Tongue (tissue), 2 donors: ENCODE results near the gene KCNJ5. TPM values are rescaled to one million over a fixed set of nuclear protein-coding genes. Genes with fewer than 3 reads are reported as not detected.

Source experiments
- DNase-seq: peaks from one replicate; pipeline ENCODE4 v3.0.0-alpha.2; 2015
- total RNA-seq: library from RNA; depleted of rRNA; stranded (reverse); fragments of >200 nt; gene quantifications from one replicate; pipeline ENCODE4 v1.2.3, GENCODE V29; 2014

KCNJ5 gene
- total RNA-seq, 1 donor from 2014 or later = 6.1 TPM

DNA sequence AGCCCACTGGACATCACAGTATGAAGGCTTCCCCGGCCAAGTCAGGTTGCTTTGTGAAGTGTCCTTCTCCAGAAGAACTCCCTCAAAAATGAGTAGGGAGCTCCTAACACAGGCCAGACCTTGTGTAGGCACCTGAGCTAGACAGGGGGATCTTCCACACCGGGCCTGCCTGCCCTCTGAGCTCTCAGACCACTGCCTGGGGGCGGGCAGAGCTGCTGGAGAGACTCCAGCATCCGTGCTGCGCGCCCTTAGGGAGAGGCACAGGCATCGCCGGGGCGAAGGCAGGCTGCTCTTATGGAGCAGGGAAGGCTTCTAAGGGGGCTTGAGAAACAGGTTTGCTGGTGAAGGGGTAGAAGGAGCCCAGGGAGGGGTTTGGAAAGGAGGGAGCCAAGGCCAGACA is 4.4 kb downstream of the KCNJ5 start:
- no peak for DNase-seq

DNA sequence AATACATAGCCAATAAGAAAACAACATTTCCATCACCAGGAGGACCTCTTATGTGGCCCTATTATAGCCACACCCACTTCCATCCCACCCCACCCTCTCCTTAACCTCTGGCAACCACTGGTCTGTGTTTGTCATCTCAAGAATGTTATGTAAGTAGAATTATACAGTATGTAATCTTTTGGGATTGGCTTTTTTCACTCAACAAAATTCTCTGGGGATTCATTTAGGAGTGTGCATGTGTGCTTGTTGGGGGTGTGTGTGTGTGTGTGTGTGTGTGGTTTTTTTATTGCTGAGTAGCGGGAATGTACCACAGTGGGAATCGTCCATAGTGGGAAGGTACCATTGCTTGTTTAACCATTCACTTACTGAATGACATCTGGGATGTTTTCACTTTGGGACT is 5.2 kb downstream of the KCNJ5 start:
- no peak for DNase-seq

DNA sequence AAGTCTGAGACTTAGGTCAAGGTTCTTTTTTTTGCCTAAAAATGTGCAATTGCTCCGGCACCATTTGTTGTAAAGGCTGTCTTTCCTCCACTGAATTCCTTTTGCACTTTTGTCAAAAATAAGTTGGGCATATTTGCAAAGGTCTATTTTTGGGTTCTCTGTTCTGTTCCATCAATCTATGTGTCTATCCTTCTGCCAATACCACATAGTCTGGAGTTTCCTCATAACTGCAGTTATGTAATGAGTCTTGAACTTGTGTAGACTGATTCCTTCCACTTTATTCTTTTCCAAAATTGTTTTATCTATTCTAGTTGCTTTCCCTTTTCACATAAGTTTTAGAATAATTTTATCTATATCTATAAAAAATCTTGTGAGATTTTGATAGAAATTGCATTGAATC is 6.7 kb downstream of the KCNJ5 start:
- no peak for DNase-seq

DNA sequence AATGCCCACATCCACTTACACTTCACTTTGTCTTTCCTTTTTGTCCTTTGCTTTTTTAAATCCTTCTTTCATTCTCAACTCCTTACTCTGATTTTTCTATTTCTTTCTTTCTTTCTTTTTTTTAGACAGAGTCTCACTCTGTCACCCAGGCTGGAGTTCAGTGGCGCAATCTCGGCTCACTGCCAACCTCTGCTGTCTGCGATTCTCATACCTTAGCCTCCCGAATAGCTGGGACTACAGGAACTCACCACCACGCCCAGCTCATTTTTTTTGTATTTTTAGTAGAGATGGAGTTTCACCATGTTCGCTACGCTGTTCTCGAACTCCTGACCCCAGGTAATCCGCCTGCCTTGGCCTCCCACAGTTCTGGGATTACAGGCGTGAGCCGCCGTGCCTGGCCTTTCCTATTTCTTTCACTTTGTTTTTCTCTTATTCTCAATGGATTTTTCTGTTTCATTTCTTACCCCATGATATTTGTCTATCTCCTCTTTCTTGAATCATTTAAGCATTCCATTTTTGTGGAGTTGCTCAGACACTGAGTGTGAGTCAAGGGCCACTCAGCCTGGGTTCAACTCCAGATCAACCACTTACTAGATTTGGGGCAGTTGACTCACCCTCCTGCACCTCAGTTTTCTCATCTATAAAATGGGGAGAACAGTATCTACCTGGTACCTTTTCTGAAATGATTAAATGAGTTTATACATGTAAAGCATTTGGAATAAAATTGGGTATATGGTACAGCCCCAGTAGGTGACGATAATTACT is 7.6 kb downstream of the KCNJ5 start:
- DNase-seq = no peak

DNA sequence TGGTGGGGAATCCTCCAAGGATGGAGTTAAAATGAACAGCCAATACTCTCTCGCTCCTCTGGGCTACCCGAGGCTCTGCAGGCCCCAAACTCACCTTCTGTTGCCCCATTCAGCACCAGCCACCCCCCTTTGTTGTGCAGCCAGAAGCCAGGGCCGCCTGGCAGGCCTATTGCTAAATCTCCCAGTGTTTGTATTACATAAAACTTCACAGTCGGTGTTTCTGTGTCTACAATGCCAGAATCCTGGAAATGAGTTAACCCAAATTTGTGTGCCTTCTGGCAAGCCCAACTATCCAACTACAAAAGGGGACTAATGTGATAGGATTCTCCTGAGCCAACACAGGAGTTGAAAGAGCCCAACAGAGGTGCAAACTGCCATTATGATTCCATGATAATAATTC is 9.3 kb downstream of the KCNJ5 start:
- no peak for DNase-seq

DNA sequence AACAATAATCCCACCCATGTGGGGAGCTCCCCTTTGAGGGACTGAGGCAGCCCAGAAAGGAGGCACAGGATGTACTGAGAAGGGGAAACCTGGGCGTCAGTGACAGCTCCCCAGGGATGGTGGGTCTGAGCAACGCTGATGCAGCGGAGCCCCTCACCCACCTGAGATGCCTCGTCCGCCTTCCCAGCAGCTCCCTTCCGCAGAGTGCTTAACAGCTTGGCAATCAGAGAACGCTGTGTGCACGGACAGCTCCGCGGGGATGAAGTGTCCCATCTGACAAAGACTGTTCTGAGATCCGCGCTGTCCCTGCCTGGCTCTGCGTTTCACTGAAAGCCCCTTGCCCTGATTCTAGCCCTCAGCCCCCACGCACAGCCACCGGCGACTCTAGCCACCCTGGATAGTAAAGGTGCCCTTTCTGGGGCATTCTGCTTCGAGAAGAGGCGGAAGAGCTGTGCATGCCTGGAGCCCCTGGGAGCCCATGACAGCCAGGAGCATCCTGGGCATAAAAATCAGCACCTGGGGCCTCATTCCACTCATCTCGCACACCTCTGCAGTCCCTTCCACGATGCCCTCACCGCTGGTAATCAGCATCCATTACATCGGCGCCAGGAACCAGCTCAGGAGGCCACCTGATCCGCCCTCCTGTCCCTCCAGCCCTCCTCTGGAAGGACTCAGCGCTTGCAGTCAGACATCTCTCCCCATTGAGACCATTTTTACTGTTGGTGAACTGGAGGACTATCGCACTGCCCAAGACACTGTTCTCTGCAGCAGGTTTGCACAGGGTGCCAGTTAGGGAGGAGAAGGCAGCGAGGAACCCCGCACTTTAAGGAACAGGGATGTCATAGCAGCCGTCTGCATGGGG is 10.7 kb downstream of the KCNJ5 start:
- DNase-seq = no peak

DNA sequence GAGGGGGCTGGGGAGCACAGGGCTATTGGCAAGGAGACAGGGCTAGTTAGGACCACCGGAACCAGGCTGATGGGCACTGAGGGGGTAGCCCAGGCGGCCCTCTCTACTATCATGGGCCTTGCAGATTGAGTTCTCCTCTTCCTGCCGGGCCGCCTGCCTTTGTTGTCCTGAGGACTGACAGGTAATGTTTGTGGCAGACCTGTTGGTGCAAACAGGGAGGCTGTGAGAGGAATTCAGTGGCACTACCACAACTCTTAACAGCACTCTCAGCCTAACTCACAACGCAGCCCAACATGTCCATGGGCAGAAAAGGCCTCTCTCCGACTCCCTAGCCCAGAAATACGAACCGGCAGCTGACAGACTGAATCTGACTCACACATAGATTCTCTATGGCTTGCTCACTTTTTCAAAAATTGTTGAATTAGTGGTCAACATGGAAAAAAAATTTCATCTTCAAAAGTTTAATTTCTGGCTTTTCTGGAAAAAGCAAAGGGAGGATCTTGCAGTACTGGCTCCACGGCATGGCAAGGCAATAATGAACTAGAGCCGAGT is 11.4 kb downstream of the KCNJ5 start:
- no peak for DNase-seq

DNA sequence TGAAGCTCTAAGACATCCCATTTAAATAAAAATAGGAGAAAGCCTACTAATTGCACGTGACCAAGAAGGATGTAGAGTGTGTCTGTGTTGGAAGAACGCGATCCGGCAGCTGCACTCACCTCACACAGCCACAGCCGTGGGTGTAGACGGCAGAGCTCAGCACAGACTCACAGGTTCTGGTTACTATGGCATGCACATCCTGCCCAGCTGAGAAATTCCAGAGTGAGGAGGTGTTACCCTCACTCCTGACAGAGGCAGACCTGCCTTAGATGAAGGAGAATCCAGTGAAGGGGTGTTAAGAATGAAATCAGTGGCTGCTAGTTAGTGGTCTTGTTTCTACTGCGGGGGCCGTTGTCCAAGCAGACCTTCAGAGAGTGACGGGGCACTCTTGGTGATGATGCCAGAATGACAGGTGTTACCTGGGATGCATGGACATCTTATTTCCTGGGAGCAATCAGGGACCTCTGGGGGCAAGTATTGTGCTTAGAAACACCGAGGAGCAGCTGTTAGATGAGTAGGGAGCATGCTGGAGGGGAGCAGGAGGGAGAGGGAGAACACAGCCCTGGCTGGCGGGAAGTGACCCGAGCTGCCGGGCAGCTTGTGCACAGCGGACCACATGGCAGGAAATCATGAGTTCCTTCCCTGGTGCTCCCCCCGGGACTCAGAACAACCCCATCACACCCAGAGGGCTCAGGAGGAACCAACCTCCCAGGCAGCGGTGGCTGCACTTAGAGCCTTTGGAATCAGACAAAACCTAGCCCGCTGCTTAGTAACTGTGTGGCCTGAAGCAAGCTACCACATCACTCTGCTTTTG is 12.3 kb downstream of the KCNJ5 start:
- no peak for DNase-seq

DNA sequence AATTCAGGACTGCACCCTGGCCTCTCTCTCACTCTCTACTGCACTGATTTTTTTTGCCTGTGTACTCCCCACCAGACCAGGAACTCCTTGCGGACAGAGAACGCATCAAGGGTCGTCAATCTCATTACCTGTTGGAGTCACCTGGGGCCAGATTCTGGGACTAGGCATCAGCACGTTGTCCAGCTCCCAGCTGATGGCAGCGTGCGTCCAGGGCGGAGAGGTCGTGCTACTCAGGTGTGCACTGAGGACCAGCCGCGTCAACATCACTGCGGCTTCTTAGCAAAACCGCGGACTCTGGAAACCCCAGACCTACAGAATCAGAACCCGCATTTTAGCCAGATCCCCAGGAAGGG is 13.1 kb downstream of the KCNJ5 start:
- no peak for DNase-seq

DNA sequence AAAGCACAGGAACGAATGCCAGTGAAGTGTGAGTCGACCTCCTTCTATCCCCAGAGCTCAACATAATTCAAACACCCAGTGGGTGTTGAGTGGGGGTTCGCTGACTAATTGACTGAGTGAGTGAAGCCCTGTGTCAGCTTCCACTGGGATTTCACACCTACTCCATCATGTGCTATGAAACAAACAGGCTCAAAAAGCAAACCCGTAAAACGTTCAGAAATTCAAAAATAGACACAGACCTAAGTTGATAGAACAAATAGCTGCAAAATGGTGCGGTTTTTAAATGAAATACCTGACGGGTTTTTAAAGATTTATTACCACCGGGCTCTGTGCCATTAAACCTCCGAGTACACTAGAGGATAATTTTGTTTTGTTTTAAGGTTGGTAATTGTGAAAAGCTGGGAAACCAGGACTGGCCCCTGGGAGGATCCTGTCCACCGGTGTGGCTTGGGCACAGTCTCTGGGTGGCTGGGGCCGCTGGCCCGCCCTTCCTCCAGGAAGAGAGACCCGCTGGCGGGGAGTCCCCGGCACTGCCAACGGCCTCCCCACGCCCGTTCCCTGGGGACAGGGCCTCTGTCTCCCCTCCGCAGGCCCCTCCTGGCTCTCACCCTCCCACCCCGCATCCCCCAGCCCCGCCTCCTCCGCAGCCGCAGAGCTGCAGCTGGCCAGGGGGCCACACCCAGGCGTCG is 13.6 kb downstream of the KCNJ5 start:
- peak; percentile 71 for DNase-seq

DNA sequence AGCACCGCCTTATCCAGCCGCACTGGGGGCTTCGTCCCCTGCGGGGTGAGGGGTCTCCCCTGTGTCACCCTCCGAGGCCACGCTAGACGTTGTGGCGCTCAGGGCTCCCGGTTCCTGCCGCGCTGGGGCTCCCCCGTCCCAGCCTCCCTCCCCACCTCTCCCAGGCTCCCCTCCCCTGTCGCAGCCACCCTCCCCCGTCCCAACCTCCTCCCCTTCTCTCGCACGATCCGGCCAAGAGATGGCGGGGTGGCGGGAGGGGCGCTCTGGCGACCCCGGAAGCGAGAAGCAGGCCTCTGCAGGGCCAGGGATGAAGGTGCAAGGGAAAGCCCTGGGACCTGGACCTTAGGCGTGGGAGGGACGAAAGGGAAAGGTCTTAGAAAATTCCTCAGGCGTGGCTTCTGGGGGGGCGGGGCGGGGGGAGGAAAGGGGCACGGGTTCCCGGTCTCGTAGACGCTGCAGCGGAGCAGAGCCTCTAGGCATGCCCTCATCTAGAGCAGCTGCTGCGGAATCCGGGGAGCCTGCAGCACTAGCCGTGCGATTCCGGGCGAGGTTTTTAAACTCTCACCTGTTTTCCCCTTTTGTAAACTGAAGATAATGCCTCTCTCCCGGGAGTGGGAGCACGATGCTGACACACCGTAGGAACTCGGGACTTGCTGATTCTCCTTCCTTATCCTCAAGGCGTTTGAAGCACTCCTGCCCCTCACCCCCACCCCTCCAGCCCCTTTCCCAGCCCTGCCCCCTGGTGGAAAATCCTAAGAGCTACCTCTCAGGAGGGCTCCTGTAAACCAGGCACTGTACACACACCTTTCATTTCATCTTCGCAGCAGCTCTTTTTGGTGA is 14.4 kb downstream of the KCNJ5 start:
- peak; percentile 78 for DNase-seq

DNA sequence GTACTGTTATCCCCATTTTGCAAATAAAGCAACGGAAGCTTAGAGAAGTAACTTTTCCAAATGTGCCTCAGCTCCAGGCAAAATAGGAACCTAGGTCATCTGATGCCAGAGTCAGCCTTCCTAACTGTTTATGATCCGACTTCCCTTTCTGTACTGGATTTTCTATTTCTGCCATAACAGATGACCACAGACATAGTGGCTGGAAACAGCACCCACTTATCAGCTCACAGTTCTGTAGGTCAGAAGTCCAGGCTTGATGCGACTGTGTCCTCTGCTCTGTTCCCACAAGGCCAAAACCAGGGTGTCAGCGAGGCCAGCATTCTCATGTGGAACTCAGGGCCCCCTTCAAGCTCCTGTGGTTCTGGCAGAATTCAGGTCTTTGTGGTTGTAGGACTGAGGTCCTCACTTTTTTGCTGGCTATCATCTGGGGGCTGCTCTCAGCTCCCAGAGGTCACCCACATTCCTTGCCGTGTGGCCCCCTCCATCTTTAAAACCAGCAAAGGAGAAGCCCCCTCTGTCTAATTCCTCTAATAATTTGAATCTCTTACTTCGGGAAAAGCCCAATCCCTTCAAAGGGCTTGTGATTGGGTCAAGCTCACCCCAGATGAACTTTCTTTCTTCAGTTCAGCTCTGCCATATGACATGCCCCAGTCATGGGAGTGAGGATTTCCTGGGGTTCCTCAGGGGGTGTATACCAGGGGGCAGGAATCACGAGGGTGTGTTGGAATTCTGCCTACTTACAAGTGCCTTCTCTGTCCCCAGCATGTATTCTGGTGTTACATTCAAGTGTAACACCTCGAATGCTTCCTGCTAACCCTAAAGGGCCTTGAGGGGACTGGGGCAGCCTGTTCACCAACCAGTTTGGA is 15.3 kb downstream of the KCNJ5 start:
- DNase-seq = no peak

DNA sequence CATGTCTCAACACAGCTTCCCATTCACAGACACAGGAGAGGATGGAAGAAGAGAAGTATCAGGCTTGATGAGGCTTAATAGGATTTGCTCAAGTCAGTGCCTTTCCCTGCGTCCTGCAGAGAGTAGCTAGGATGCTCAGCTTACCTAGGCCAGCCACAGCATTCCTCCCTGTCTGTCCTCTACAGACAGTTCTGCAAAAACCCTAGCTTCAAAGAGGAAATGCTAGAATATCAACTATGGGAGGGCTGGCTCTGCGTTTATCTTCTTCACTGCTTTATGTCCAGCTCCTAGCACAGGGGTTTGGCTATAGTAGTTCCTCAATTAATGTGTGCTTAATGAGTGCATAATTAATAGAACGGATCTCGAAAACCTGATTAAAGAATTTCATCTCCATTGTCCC is 16.4 kb downstream of the KCNJ5 start:
- no peak for DNase-seq

DNA sequence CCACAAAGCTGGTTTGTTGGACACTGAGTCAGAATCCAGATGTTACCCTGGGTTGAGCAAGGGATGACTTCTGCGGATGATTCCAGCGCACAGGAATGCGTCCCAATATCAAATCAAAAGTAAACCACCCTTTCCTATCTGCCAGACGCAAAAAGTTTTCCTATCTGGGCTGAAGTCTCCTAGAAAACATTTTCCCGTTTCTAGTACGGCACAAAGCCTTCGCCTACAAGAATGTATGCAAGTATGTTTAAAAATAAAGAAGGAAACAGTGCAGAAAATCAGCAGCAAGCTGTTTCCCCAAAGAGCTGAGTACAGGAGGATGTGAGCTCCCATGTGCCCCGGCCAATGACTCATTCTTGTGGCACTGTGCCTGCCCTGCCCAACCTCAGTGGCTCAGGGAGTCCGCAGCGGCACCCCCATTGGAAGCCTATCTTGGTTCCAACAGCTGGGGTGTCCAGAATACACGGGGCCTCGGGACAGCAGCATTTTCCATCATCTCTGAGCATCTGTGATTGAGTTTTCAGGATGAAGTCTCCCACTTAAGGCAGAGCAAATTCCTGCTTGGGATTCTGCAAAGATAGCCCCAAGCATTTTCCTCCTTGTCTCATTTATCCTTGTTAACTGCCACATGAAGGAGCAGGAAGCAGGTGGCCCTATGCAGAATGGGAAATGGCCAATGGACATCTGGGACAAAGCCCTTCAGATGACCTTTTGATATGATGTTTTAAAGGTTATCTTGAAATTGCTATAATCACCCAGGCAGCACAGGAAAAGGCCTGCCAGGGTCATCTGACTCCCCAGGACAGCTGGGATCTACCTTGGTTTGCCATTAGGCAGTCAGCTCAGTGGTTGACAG is 17.5 kb downstream of the KCNJ5 start:
- DNase-seq = no peak

DNA sequence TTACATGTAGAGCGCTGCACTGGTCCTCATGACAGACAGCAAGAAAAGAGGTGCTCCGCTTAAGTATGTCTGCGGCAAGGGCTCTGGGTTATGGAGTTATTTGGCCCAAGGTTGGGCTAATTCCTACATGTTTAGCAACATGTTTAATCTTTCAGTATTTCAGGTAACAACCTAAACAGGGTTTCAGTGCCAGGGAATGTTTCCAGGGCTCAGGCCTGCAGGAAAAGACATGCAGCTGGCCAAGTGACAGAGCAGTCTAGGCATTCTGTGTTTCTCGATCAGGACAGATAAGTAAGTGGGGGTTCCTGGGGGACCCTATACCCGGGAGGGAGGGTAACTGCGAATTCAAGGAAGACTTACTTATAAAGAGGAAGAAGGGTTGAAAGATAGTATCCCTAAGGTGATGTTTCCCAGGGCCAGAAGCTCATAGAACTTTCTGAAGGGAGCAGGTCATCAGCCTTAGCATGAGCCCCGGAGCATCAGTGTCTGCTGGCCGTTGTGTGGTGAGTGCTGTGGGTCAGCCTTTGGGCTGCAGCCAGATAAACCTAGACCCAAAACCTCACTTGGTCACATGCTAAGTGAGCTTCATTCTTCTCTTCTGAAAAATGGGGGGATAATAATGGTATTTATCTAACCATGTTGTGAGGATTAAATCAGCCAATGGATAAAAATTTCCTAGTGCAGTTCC is 18.4 kb downstream of the KCNJ5 start:
- DNase-seq = no peak

DNA sequence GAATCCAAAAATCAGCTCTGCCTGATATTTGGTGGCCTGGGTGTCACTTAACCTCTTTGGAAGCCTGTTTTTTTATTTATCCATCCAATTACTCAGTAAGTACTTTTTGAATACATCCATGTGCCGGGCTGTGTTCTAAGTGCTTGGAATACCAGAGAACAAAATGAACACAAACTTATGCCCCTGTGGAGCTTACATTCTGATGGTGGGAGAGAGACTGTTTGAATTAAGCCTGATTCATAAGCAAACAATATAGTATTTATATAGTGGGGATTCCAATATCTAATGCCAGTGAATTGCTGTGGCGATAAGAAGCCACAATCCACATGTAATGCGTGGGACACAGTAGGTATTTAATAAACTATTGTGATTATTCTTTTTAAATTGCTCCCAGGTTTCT is 19.4 kb downstream of the KCNJ5 start:
- DNase-seq = no peak

DNA sequence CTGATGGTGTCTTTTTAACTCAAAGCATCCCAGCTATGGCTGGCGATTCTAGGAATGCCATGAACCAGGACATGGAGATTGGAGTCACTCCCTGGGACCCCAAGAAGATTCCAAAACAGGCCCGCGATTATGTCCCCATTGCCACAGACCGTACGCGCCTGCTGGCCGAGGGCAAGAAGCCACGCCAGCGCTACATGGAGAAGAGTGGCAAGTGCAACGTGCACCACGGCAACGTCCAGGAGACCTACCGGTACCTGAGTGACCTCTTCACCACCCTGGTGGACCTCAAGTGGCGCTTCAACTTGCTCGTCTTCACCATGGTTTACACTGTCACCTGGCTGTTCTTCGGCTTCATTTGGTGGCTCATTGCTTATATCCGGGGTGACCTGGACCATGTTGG is 20.1 kb downstream of the KCNJ5 start:
- no peak for DNase-seq

DNA sequence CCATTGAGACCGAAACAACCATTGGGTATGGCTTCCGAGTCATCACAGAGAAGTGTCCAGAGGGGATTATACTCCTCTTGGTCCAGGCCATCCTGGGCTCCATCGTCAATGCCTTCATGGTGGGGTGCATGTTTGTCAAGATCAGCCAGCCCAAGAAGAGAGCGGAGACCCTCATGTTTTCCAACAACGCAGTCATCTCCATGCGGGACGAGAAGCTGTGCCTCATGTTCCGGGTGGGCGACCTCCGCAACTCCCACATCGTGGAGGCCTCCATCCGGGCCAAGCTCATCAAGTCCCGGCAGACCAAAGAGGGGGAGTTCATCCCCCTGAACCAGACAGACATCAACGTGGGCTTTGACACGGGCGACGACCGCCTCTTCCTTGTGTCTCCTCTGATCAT is 20.5 kb downstream of the KCNJ5 start:
- DNase-seq = no peak
